Retinal pigment epithelial cell (primary cell): ENCODE results near the gene NR1I3.

Source experiments
- DNase-seq: peaks from one replicate; pipeline ENCODE4 v3.0.0-alpha.2; 2010; ENCODE audit warnings: low read depth
- H3K4me3 ChIP-seq: 2 replicates; pipeline ENCODE4 v1.5.1; 2011; ENCODE audit warnings: mild to moderate bottlenecking, low read length, control low read depth, moderate library complexity
- CTCF ChIP-seq: conservative IDR thresholded peaks from 2 replicates; pipeline ENCODE4 v1.5.1; 2011; ENCODE audit warnings: low read depth, low read length, control low read depth, inconsistent platforms

NR1I3 gene

GRCh38 chr1:161238039-161238473, at the start of gene NR1I3:
Gene NR1I3, minus strand, starts transcription at chr1:161238203. Its CDS starts 1,638 bp downstream, at chr1:161236565.
- no peak for TF ChIP-seq CTCF
- no peak for DNase-seq
- no peak within 1 kb of the TSS for H3K4me3 ChIP-seq

- H3K4me3 ChIP-seq: no peak overlapping the region
- no peak for DNase-seq
- no peak for TF ChIP-seq CTCF
Measured at GRCh38 chr1:161287482-161288054, 49.6 kb upstream of the NR1I3 start.

DNA sequence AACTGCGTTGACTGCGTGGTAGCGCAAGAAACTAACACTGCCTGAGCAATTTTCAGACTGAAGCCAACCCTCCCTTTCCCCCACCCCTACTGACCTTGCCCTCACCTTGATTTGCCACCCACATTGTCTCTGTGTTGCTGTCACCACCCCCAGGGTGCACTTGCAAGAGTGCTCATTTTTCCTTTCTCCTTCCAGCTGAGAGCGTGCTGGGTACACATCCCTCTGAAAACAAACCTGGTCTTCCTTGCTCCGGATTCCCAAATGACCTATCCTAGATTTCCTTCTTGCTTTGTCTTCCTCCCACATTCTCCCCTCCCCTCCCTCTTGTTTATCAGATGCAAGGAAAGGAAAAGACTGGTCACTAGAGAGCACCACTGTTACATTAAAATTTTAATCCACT, 47.5 kb upstream of the NR1I3 start:
- no peak for DNase-seq
- no peak for TF ChIP-seq CTCF
- no peak overlapping the region for H3K4me3 ChIP-seq

DNA sequence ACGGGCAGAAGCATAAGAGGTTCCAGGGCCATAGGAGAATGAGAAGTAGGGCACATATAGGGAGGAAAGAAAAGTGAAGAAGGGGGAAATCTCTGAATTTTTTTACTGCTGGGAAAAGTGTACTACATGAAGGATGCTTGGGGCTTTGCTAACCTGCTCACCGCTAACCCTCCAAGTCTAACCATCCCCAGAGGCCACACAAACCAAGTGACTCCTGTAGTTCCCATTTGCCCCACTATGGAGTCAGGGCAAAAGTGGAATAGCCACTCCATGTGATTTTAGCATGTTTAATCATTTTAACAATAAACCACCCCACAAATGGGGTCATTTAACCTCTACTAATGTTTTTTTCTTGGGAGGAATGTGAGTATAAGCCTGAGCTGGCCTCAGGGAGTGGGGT, 47.1 kb upstream of the NR1I3 start:
- no peak for TF ChIP-seq CTCF
- DNase-seq: no peak
- H3K4me3 ChIP-seq: no peak overlapping the region

GRCh38 chr1:161282991-161283390, 45.0 kb upstream of the NR1I3 start:
- no peak overlapping the region for H3K4me3 ChIP-seq
- TF ChIP-seq CTCF: no peak
- no peak for DNase-seq

GRCh38 chr1:161274874-161275273, 36.9 kb upstream of the NR1I3 start:
- no peak overlapping the region for H3K4me3 ChIP-seq
- TF ChIP-seq CTCF: no peak
- no peak for DNase-seq

- no peak for TF ChIP-seq CTCF
- H3K4me3 ChIP-seq: no peak overlapping the region
- DNase-seq: no peak
Measured at GRCh38 chr1:161273402-161273801, 35.4 kb upstream of the NR1I3 start.
